Measurements from ENCODE around the gene ATP6V0E2.

ATP6V0E2 gene

DNA sequence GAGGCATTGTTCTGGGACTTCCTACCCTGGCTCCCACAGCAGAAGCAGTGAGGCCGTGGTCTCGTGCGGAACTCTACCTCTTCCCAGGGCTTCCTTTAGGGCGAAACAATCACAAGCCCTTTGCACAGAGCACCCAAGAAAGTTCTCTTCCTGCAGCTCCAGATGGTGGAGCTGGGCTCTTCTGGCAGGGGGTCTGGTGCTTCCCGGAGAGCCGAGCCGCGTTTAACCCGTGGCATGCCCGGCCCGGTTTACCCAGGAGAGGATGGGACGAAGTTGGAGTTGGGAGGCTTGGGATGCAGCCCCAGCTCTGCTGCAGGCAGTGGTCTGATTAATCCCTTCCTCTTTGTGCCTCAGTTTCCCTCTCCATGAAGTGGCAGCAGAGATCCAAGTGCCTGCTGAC, 9.0 kb upstream of the ATP6V0E2 start:
- FAIRE-seq, result no peak

DNA sequence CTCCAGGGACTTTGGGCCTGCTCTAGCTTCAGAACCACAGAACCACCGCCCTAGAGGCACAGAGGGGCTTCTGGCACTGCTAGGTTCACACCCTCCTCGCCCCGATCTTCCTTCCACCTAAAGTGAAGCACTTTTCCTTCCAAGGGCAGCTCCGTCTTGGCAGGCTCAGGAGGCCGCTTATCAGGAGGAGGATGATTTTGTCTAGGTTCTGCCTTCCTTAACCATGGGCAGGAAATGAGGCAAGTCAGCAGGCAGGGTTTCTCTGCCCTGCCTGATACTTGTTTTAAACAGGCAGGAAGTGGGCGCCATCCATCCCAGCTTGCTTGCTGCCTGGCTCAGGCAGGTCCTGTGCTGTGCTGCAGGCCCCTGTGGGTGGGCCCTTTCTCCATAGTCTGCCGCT, 8.3 kb upstream of the ATP6V0E2 start:
- FAIRE-seq, result no peak

DNA sequence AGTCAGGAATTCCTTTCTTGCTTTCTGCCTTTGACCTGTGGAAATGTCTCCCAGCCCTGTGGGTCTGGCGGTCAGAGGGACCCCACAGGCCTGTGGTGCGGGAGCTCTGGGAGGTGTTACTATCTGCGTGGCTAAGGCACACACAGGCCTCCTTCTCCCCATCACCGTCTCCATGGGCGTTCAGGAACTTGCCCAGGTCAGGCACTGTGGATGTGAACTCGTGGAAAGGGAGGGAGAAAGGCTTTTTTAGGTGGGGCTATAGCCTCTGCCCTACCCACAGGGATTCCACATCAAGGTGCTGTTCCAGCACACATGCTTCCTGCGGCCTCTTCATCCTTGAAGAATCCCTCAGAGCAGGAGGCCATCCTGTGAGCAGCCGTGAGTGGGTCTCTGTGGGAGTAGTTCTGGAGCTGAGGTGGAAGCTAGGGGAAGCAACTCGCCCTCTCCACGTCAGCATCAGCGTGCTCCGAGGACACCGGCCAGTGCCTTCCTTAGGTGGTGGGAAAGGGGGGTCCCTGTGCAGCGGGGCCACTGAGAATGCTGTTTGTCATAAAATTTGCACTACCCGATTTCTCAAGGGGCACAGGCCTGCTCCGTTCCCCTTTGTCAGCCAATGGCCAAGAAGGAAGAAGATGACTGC, 7.5 kb upstream of the ATP6V0E2 start:
- FAIRE-seq, result no peak

- FAIRE-seq, result no peak
Measured at GRCh38 chr7:149866779-149867447, 6.9 kb upstream of the ATP6V0E2 start.

- FAIRE-seq, result no peak
Measured at GRCh38 chr7:149867762-149868622, 5.8 kb upstream of the ATP6V0E2 start.

GRCh38 chr7:149868623-149869290, 5.0 kb upstream of the ATP6V0E2 start:
- FAIRE-seq, result no peak

- no peak for FAIRE-seq
Measured at GRCh38 chr7:149869291-149869650, 4.5 kb upstream of the ATP6V0E2 start.

GRCh38 chr7:149869867-149870266, 3.9 kb upstream of the ATP6V0E2 start:
- FAIRE-seq, result no peak

DNA sequence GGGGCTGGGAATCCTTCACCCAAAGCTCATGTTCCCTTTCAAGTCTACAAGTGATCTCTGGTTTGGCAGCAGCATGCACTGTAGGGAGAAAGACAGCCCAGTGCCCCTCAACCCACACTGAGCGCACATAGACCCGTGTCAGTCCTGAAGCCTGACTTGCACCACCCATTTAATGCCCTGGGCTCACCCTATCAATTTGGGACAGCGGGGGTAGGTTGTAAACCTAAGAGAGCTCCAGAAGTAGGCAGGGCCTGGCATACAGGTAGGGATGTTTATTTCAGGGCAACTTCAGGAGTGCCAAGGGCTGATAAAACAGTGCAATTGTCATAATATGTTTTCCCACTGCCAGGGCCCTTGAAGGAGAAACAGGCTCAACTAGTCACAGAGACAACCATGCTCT, 3.5 kb upstream of the ATP6V0E2 start:
- no peak for FAIRE-seq

DNA sequence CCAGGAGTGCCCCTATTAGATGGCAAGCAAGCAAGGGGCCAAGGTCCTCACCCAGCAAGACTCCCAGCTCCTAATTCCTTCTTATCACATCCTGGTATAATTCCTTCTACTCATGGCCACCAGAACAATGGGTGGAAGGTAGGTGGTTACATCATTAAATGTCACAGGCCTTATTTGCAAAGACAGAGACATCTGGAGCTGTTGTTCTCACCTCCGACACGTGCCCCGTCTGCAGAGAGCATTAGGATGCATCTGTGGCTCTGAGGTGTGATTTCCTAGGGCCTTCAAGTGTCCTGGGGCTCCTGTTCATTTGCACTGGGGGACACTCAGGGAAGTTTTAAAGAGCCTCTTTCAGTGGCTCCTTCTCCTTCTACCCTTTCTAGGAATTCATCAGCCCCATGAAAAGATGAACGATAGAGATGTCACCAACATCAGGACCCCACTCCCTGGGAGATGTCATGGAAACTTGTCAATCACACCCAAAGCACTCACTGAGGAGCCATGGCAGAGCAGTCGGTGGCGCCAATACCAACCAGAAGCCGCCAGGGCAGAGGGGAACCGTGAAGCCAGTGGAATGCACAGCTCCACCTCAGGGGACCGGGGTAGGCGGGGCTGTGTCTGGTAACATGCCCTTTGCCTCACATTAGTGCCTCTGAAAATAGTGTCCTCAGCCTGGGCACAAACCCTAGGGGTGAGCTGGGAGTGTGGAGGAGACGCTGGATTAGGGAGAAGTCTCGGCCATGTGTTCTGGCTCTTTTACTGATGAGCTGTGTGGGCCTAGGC, 2.9 kb upstream of the ATP6V0E2 start:
- FAIRE-seq, result no peak

GRCh38 chr7:149871576-149871975, 2.2 kb upstream of the ATP6V0E2 start:
- FAIRE-seq, result no peak

- FAIRE-seq, result no peak
Measured at GRCh38 chr7:149872419-149873073, 1.2 kb upstream of the ATP6V0E2 start.

GRCh38 chr7:149873970-149874643, 338 bp downstream of the ATP6V0E2 start:
- FAIRE-seq, result no peak

GRCh38 chr7:149874644-149875028, 867 bp downstream of the ATP6V0E2 start:
- FAIRE-seq, result no peak

GRCh38 chr7:149875396-149875795, 1.6 kb downstream of the ATP6V0E2 start:
- FAIRE-seq, result no peak

GRCh38 chr7:149877890-149878522, 4.2 kb downstream of the ATP6V0E2 start:
- FAIRE-seq, result no peak

GRCh38 chr7:149878523-149878921, 4.8 kb downstream of the ATP6V0E2 start:
- no peak for FAIRE-seq

DNA sequence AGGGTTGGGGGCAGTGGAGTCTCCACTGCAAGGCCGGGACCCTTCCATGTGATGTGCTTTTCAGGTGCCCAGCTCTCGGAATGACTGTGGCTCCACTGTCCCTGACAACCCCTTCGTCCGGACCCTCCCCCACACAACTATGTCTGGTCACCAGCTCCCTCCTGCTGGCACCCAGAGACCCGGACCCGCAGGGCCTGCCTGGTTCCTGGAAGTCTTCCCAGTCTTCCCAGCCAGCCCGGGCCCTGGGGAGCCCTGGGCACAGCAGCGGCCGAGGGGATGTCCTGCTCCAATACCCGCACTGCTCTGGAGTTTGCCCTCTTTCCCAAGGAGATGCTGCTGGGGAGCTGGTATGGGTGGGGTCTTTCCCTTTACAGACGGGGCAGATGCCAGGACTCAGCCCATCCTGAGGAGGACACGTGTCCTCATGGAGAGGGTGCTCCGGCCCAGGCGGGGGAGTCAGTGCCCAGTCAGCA, 5.5 kb downstream of the ATP6V0E2 start:
- no peak for FAIRE-seq

DNA sequence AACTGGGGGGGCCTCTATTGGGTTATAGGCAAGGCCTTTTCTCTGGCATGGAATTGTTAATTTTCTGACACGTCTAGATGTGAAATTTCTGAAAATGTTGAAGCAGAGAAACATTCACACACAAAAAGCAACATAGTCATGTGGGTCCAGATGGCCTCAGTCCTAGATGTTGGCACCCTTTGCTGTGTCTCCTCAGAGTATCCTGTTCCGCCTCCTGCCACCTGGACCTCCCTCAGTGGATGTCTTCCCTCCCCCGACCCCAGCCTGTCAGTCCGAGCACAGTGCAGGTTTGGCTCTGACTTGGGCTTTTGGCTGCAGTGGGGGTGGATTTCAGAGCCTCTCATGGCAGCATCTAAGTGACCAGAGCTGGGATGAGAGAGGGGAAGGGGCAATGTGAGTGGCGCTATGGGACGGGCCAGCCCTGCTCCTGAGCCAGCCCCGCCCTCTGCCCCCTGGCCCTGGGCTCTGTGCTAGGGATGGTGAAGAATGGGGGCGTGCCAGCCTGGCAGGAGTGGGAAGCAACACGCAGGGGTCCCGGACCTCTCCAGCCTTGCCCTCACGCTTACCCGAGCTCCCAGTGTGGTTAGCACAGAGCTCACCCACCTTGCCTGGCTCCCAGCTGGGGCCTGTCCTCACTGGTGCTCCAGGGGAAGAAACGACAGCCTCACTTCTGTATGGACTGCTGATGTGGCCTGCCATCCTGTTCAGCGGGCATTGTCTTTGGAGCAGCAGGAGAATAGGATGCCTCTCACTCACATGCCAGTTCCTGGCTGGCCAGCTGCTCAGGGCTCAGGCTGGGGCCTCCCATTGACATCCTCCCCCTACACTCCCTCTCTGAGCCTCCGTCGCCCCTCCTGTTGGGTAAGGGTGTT, 6.2 kb downstream of the ATP6V0E2 start:
- no peak for FAIRE-seq
